ENCODE data around the gene YJEFN3. TPM values are rescaled to one million over a fixed set of nuclear protein-coding genes. Genes with fewer than 3 reads are reported as not detected.

Gene YJEFN3
- total RNA-seq, 1 experiment from 2014 or later: 11.9 TPM

- H3K36me3 Mint-ChIP-seq (ENCODE audit: insufficient read depth, unreplicated experiment): no peaks in the 10 kb centered on the region
- no peaks in the 10 kb centered on the region for H3K4me1 Mint-ChIP-seq (ENCODE audit: insufficient read depth, unreplicated experiment)
- no TSS peak for BruUV-seq (replicated peaks)
- H3K27ac Mint-ChIP-seq (ENCODE audit: low read depth, unreplicated experiment): no peak overlapping the region
- DNase-seq (ENCODE audit: unreplicated experiment): no peak
- no peaks in the 10 kb centered on the region for H3K27me3 Mint-ChIP-seq (ENCODE audit: insufficient read depth, unreplicated experiment)
- ChIA-PET CTCF (interaction anchor here (0.5 to 2.2 kb wide), 3 partner anchors 11 to 74 kb away, joined by 3 to 11 read pairs (median 4); no protein-coding TSS in a partner anchor), POLR2A (no interaction called here)
- TF ChIP-seq CTCF (IDR thresholded peaks at IDR 0.05; ENCODE audit: unreplicated experiment): no peak
- intact Hi-C loops (cut with micrococcal nuclease): no loop called here
- H3K4me3 Mint-ChIP-seq (ENCODE audit: unreplicated experiment): no peak overlapping the region
- no peaks in the 10 kb centered on the region for H3K9me3 Mint-ChIP-seq (ENCODE audit: unreplicated experiment)
These were observed 14.4 kb downstream of the YJEFN3 start for GRCh38 chr19:19543101-19543500.

DNA sequence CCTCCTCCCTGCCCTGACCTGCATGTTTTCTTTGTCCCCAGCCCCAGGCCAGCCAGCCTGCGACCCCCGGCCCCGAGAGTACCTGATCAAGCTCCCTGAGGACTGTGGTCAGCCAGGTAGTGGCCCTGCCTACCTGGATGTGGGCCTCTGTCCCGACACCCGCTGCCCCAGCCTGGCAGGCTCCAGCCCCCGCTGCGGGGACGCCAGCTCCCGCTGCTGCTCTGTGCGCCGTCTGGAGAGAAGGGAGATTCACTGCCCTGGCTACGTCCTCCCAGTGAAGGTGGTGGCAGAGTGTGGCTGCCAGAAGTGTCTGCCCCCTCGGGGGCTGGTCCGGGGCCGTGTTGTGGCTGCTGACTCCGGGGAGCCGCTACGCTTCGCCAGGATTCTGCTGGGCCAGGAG is 14.9 kb downstream of the YJEFN3 start:
- Mint-ChIP-seq H3K4me1 (ENCODE audit: insufficient read depth, unreplicated experiment) (no peaks in the 10 kb centered on the region), H3K27ac (ENCODE audit: low read depth, unreplicated experiment) (no peak overlapping the region), H3K36me3 (ENCODE audit: insufficient read depth, unreplicated experiment) (no peaks in the 10 kb centered on the region), H3K4me3 (ENCODE audit: unreplicated experiment) (no peak overlapping the region), H3K27me3 (ENCODE audit: insufficient read depth, unreplicated experiment) (no peaks in the 10 kb centered on the region), H3K9me3 (ENCODE audit: unreplicated experiment) (no peaks in the 10 kb centered on the region)
- ChIA-PET CTCF (interaction anchor here (0.5 to 2.2 kb wide), 3 partner anchors 11 to 146 kb away, joined by 3 to 11 read pairs (median 3); no protein-coding TSS in a partner anchor), POLR2A (no interaction called here)
- intact Hi-C loops (cut with micrococcal nuclease): no loop called here
- no peak for TF ChIP-seq CTCF (IDR thresholded peaks at IDR 0.05; ENCODE audit: unreplicated experiment)
- BruUV-seq (replicated peaks): no TSS peak
- DNase-seq (ENCODE audit: unreplicated experiment): no peak

GRCh38 chr19:19544257-19544953 is 15.7 kb downstream of the YJEFN3 start:
- CTCF ChIA-PET: interaction anchor here (0.6 to 2.2 kb wide), 3 partner anchors 9 to 147 kb away, joined by 3 to 11 read pairs (median 3); no protein-coding TSS in a partner anchor
- H3K27ac Mint-ChIP-seq (ENCODE audit: low read depth, unreplicated experiment): no peak overlapping the region
- H3K9me3 Mint-ChIP-seq (ENCODE audit: unreplicated experiment): no peaks in the 10 kb centered on the region
- DNase-seq (ENCODE audit: unreplicated experiment): no peak
- peaks cover 6% of the 10 kb centered on the region for H3K4me1 Mint-ChIP-seq (ENCODE audit: insufficient read depth, unreplicated experiment)
- no TSS peak for BruUV-seq (replicated peaks)
- intact Hi-C loops (cut with micrococcal nuclease): no loop called here
- H3K4me3 Mint-ChIP-seq (ENCODE audit: unreplicated experiment): no peak overlapping the region
- H3K36me3 Mint-ChIP-seq (ENCODE audit: insufficient read depth, unreplicated experiment): no peaks in the 10 kb centered on the region
- no peaks in the 10 kb centered on the region for H3K27me3 Mint-ChIP-seq (ENCODE audit: insufficient read depth, unreplicated experiment)
- POLR2A ChIA-PET: no interaction called here
- TF ChIP-seq CTCF (IDR thresholded peaks at IDR 0.05; ENCODE audit: unreplicated experiment): no peak

DNA sequence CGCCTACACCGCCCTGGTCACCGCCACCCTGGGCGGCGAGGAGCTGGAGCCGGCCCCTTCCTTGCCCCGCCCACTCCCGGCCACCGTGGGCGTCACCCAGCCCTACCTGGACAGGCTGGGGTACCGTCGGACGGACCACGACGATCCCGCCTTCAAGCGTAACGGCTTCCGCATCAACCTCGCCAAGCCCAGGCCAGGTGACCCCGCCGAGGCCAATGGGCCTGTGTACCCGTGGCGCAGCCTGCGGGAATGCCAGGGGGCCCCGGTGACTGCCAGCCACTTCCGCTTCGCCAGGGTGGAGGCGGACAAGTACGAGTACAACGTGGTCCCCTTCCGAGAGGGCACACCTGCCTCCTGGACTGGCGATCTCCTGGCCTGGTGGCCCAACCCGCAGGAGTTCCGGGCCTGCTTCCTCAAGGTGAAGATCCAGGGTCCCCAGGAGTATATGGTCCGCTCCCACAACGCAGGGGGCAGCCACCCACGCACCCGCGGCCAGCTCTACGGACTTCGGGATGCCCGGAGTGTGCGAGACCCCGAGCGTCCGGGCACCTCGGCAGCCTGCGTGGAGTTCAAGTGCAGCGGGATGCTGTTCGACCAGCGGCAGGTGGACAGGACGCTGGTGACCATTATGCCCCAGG is 16.4 kb downstream of the YJEFN3 start:
- Mint-ChIP-seq H3K9me3 (ENCODE audit: unreplicated experiment) (no peaks in the 10 kb centered on the region), H3K27ac (ENCODE audit: low read depth, unreplicated experiment) (no peak overlapping the region), H3K36me3 (ENCODE audit: insufficient read depth, unreplicated experiment) (no peaks in the 10 kb centered on the region), H3K4me3 (ENCODE audit: unreplicated experiment) (no peak overlapping the region), H3K27me3 (ENCODE audit: insufficient read depth, unreplicated experiment) (no peaks in the 10 kb centered on the region), H3K4me1 (ENCODE audit: insufficient read depth, unreplicated experiment) (peaks cover 6% of the 10 kb centered on the region)
- TF ChIP-seq CTCF (IDR thresholded peaks at IDR 0.05; ENCODE audit: unreplicated experiment): no peak
- CTCF ChIA-PET: interaction anchor here (0.7 to 2.2 kb wide), 2 partner anchors 8 to 13 kb away, joined by 3 to 11 read pairs; no protein-coding TSS in a partner anchor
- no peak for DNase-seq (ENCODE audit: unreplicated experiment)
- POLR2A ChIA-PET: no interaction called here
- intact Hi-C loops (cut with micrococcal nuclease): no loop called here
- no TSS peak for BruUV-seq (replicated peaks)

Data from MCF 10A (cell line).